Adrenal gland (tissue), 12 donors: Measurements from ENCODE around the gene FAM124B. TPM values are rescaled to one million over a fixed set of nuclear protein-coding genes. Genes with fewer than 3 reads are reported as not detected.

Experiments used
- DNase-seq, 7 donors: peaks; one replicate each; pipeline ENCODE4 v3.0.0-alpha.2; 2019 to 2020
- H3K27ac ChIP-seq, 5 donors: fragments of 200-600 bp; sonication (generic) in 4 of 5; 1 replicate in 3 of 5; 2 replicates in 2 of 5; pipeline versions ENCODE4 v1.5.1 to v1.8.0; 2016 to 2020; ENCODE audit warnings: mild to moderate bottlenecking in 1 of 5
- H3K27me3 ChIP-seq: fragments of 200-600 bp; 2 replicates; pipeline ENCODE4 v1.8.0; 2021
- H3K36me3 ChIP-seq, 2 donors: fragments of 200-600 bp; replicated peaks in 1 of 2; 1 replicate in 1 of 2; 2 replicates in 1 of 2; pipeline versions ENCODE4 v1.5.1 to v1.8.0; 2018 to 2022
- H3K4me1 ChIP-seq, 2 donors: fragments of 200-600 bp; replicated peaks in 1 of 2; 1 replicate in 1 of 2; 2 replicates in 1 of 2; pipeline versions ENCODE4 v1.5.1 to v1.8.0; 2018 to 2021
- H3K4me3 ChIP-seq, 4 donors: fragments of 200-600 bp; sonication (generic) in 3 of 4; one replicate each; pipeline ENCODE4 v1.5.1; 2016 to 2018
- H3K9me3 ChIP-seq, 3 donors: fragments of 200-600 bp; sonication (generic) in 1 of 3; replicated peaks in 1 of 3; 1 replicate in 2 of 3; 2 replicates in 1 of 3; pipeline versions ENCODE4 v1.5.1 to v1.8.0; 2016 to 2021
- CTCF ChIP-seq, 6 experiments: fragments of 450-650 bp in 4 of 6; fragments of 200-600 bp in 2 of 6; sonication (generic) in 1 of 6; IDR thresholded peaks; 1 replicate in 5 of 6; 2 replicates in 1 of 6; pipeline versions ENCODE4 v1.5.1 to v1.8.0; 2016 to 2021; ENCODE audit warnings: antibody characterized with exemption in 6 of 6, mild to moderate bottlenecking in 2 of 6, moderate library complexity in 1 of 6
- POLR2A ChIP-seq, 2 donors: fragments of 450-650 bp; IDR thresholded peaks; one replicate each; pipeline ENCODE4 v1.6.1; 2017; ENCODE audit warnings: antibody characterized with exemption in 2 of 2, mild to moderate bottlenecking in 2 of 2, moderate library complexity in 1 of 2
- WGBS, 4 donors: extraction: QIAGEN DNeasy Blood & Tissue Kit in 2 of 4; methylation state at CpG; one replicate each; pipeline versions ENCODE4 v1.1.5 to v1.1.7; 2013 to 2017; 5-methylcytosine and 5-hydroxymethylcytosine counted together
- intact Hi-C, 2 donors: fragments of 100-400 bp; cut with DNase I; formaldehyde crosslinking; loops; one replicate each; pipeline versions ENCODE4 v1.14.1 to v1.15.0; 2022 to 2023
- polyA plus RNA-seq, 3 donors: library from polyadenylated mRNA; stranded (reverse); fragments of 200-250 nt in 2 of 3; fragments of 350-450 nt in 1 of 3; fragmentation: Illumina TruSeq in 1 of 3; extraction: RNeasy Lipid Tissue Mini Kit (QIAGEN cat#74804) in 1 of 3; gene quantifications; one replicate each; pipeline ENCODE4 v1.2.3, GENCODE V29; 2013 to 2014
- total RNA-seq, 9 donors: library from RNA; depleted of rRNA in 4 of 9; stranded (reverse); fragments of >200 nt in 4 of 9; fragments of 120-200 nt in 1 of 9; fragmentation: NEBNext Ultra II Directional in 1 of 9; extraction: Animal tissue kit (Norgen Biotek cat#: 25700) in 1 of 9; gene quantifications; one replicate each; pipeline versions ENCODE4 v1.1.0 to v1.2.4, GENCODE V29; 2013 to 2023
- donor health status: healthy with polysubstance abuse.
- donor health status: Bipolar disorder and iron deficiency.
- donor health status: DM: yes; HTN: yes; CAD: no.
- donor health status: DM: no; HTN: no; CAD: no.
- donor health status: DM: no; HTN: no; CAD: no.
- donor health status: DM: yes; HTN: yes; CAD: no.

Gene FAM124B
- total and polyA plus RNA-seq, 12 donors: 0.16 to 1.1 (median 0.54) TPM; not detected in 2

- no peaks in the 10 kb centered on the region for H3K36me3 ChIP-seq
- H3K9me3 ChIP-seq: no peaks in the 10 kb centered on the region
- H3K27ac ChIP-seq: no peak overlapping the region
- no peaks in the 10 kb centered on the region for H3K27me3 ChIP-seq
- intact Hi-C loops: no loop called here
- H3K4me1 ChIP-seq: peaks cover 0 to 3% of the 10 kb centered on the region in 2 donors
- TF ChIP-seq CTCF (IDR thresholded peaks at IDR 0.05) (no peak), POLR2A (IDR thresholded peaks at IDR 0.05) (no peak)
- 70 to 81% (median 73%) methylated on average over 5 of the region's 5 CpGs for WGBS, 4 donors
- no peak overlapping the region for H3K4me3 ChIP-seq
- no peak for DNase-seq
Observed at GRCh38 chr2:224404796-224405195, 2.9 kb upstream of the FAM124B start.

GRCh38 chr2:224403657-224404056, 1.8 kb upstream of the FAM124B start:
- peaks cover 0 to 3% of the 10 kb centered on the region in 2 donors for H3K4me1 ChIP-seq
- TF ChIP-seq POLR2A (IDR thresholded peaks at IDR 0.05): no peak
- TF ChIP-seq CTCF (IDR thresholded peaks at IDR 0.05): no peak
- no peaks in the 10 kb centered on the region for H3K36me3 ChIP-seq
- WGBS, 4 donors: 89 to 97% (median 94%) methylated on average over 2 of the region's 2 CpGs
- no peak for DNase-seq
- no peaks in the 10 kb centered on the region for H3K27me3 ChIP-seq
- intact Hi-C loops: no loop called here
- no peak overlapping the region for H3K27ac ChIP-seq
- no peaks in the 10 kb centered on the region for H3K9me3 ChIP-seq
- no peak overlapping the region for H3K4me3 ChIP-seq

GRCh38 chr2:224400886-224401632, 848 bp downstream of the FAM124B start:
- DNase-seq: no peak
- H3K27me3 ChIP-seq: no peaks in the 10 kb centered on the region
- TF ChIP-seq POLR2A (IDR thresholded peaks at IDR 0.05): no peak
- TF ChIP-seq CTCF (IDR thresholded peaks at IDR 0.05): no peak
- peak overlapping the region in 3 of 5 donors; percentile 16 to 35 (median 19) for H3K27ac ChIP-seq
- no peaks in the 10 kb centered on the region for H3K36me3 ChIP-seq
- peak overlapping the region in 1 of 4 donors; percentile 3 for H3K4me3 ChIP-seq
- H3K9me3 ChIP-seq: no peaks in the 10 kb centered on the region
- intact Hi-C loops: no loop called here
- H3K4me1 ChIP-seq: peaks cover 0 to 3% of the 10 kb centered on the region in 2 donors
- 55 to 73% (median 68%) methylated on average over 16 to 22 of the region's 22 CpGs for WGBS, 4 donors

- Histone ChIP-seq H3K36me3 (no peaks in the 10 kb centered on the region), H3K4me3 (peak overlapping the region in 1 of 4 donors; percentile 3), H3K27me3 (no peaks in the 10 kb centered on the region), H3K27ac (no peak overlapping the region), H3K9me3 (no peaks in the 10 kb centered on the region), H3K4me1 (peaks cover 0 to 3% of the 10 kb centered on the region in 2 donors)
- no peak for TF ChIP-seq POLR2A (IDR thresholded peaks at IDR 0.05)
- no peak for TF ChIP-seq CTCF (IDR thresholded peaks at IDR 0.05)
- DNase-seq: no peak
- intact Hi-C loops: no loop called here
- 79 to 86% (median 84%) methylated on average over 8 of the region's 8 CpGs for WGBS, 4 donors
Observed at GRCh38 chr2:224400174-224400810, 1.6 kb downstream of the FAM124B start.
